Lung microvascular endothelial cell (primary cell): ENCODE results near the gene FAM3B. TPM values are rescaled to one million over a fixed set of nuclear protein-coding genes. Genes with fewer than 3 reads are reported as not detected.

Experiments used
- DNase-seq, 2 donors: peaks; one replicate each; pipeline versions ENCODE4 v3.0.0 to v3.0.0-alpha.2; 2010; ENCODE audit warnings: low read depth in 2 of 2
- total RNA-seq: library from RNA; depleted of rRNA; stranded (reverse); fragments of >200 nt; gene quantifications from 2 replicates; pipeline ENCODE4 v1.2.1, GENCODE V29; 2014

The FAM3B gene
- total RNA-seq, 1 donor from 2014 or later = not detected

DNA sequence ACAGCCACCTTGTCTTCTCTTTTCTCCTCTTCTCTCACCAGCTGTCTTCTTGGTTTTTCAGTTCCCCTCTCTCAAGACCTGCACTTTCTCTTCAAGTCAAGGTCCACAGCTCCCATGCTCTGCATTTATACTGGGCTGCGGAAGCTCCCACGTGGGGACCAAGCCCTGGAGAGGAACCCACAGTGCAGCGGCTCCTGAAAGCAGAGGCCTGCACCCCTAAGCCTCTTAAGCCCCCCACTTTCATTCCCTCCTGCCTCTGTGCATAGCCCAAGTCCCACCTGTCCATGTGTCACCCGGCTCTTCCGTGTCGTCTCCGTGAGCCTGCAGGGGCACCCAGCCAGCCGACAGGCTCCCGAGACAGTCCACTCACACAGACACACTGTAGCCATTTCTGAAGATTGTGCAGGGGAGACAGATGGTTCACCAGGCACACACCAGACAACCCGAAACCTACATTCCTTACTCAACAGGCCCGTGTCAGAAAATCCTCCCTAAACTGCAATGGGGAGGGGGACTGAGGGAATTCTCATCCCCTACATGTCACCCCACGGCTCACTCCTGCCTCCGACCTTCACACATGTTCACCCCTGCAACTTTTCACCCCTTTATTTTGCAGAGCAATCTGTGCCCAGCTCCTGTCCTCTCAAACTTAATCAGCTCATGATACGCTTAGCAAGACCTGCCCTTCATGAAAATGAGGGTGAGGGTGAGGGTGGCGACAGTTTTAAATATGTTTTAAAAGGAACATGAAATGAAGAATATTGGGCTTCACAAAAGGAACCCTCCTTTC, 51.5 kb downstream of the FAM3B start:
- no peak for DNase-seq

DNA sequence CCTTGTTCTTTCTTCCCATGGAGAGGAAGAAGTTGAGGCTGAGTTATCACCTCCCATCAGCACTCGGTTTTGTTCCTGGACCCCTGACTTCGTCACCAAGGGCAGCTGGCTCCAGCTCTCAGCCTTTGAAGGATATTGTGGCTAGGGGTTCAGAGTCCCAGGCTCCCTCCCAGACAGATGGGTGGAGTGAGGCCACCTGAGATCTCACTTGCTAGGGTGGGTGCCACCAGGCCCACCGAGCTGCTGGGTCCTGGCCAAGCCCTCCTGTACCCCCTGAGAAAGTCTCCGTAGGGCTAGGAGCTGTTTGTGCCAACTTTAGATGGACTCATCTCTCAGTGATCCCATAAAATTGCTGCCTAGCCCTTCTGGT, 52.1 kb downstream of the FAM3B start:
- no peak for DNase-seq

DNA sequence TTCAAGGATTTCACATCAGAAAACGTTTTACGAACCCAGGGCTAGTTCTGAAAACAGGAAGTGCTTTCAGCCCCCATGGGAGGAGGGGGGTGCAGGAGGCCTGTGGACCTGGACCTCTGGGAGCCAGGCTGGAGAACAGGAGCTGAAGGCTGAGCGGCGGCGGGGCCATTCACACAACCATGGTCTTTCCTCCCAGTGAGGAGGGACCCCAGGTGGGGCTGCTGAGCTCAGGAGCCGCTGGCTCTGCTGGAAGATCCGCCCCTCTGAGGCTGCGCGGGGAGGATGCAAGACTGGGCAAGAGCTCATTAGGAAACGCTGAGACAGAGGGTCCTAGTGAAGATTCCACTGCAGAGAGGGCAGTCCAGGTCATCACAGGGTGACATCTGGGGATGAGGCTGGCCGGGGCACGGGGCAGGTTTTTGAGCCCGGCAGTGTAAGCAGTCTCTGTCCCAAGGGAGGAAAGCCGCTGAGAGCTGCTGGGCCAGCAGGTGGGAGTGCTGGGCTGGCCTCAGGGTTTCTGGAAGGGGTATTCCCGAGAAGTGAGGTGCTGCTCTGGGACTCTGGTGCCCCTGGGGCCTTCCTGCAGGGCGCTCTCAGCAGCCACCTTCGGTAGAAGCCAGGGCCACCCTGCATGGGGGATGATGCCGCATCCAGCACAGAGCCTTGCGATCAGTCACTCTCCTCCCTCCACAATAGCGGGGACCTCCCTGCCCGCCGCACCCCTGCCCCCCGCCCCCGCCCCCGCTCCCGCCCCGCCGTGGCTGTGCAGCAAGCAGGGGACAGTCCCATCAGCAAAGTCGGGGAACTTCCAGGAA, 52.7 kb downstream of the FAM3B start:
- DNase-seq = no peak

DNA sequence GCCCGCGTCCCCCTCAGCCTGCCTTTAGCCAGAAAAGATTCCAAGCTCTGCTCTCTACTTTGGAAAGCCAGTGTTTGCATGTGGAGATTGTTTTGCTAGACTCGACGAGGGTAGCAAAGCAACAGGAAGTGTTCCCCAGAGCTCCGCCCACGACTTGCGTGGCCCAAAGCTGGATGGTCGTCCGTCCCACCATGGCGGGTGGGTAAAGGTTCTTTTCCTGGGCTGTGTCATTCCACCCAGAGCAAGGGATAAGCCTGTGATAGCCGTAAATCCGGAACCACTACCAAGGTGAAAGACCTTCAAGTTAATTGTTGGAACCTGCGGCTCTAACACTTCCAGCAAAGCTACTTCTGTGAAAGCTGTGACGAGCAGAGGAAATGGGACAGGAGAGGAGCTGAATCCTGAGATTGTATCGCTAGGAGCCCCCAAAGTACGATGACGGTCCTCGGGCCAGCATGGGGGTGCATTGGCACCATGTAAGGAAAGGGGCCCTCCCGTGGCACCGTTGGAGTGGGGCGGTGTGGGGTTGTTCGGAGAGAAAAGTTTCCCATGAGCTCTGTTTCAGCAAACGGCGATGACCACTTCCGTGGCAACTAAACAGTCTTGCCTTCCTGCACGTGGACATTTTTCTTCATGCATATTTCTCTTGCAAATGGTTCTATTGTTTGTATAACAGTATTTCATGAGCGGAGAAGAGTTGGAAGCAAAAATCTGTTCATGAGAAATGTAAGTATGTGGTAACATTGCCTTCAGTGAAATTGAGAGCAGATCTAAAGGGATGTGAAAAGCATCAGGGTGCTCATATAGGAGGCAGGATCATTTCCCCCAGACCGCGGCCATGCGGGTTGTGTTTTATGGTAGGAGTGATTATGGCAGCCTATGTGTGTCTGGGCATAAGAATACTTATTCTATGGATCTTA, 53.6 kb downstream of the FAM3B start:
- no peak for DNase-seq

DNA sequence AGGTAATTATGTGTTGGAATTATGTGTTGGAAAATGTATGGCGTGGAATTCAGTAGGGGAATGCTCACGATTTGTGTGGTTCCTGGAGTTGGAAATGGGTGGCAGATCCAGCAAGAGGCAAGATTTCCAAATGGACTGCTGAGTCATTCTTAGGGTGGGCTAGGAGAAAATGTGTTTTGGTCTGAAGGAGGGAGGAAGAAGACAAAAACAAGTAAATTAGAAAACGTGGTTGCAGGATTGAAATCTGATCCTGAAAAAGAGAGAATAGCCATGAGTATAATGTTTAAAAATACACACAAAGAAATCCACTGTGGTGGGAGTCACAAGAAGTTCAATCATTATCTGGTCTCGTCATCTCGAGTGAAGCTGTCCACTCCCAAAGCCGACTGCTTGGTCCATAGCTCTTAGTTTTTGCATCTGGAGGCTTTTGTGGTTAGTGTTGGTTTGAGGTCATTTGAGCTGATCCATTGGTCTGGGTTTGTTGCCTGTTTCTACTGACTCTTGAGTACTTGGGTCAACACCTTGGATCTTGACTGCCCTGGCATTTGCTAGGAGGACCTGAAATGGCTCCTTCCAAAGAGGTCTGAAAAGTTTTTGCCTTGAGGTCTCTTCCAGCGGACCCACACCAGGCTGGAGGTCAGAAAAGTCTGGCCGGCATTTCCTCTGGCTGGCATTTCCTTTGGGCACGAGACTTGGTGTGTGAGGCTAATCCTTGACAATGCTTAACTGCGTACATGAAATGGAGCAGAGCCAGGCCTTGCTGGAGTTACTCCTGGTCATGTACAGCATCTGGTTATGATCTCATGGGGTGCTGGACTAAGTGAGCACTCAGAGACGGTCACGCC, 54.5 kb downstream of the FAM3B start:
- no peak for DNase-seq

DNA sequence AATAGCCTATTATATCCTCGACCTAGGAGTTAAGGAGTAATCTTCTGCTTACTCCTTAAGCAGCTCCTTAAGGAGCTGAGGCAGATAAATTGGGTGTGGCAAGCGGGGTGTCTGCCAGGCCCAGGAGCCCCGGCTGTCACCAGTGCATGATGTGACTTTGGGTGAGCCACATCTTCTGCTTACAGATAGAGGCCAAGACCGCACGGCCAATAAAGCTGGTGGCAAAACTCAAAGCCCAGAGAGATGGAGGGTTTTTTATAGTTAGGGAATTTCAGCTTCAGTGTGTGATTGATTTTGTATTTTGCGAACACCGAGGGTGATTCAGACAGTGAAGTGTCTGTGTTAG, 55.1 kb downstream of the FAM3B start:
- no peak for DNase-seq

DNA sequence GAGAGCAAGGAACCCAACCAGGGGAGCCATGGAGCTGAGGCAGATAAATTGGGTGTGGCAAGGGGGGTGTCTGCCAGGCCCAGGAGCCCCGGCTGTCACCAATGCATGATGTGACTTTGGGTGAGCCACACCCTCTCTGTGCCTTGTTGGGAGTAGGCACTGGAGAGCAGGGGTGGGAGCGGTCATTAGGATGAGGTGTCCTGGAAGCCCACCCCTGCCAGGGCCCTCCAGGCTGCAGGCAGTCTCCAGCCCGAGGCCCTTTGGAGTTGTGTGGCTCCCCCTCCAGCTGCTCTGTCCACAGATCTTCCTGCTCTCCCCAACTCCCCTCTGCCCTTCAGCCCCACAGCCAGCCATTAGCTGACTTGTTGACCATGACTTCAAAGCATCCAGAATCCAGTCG, 56.7 kb downstream of the FAM3B start:
- DNase-seq = no peak

DNA sequence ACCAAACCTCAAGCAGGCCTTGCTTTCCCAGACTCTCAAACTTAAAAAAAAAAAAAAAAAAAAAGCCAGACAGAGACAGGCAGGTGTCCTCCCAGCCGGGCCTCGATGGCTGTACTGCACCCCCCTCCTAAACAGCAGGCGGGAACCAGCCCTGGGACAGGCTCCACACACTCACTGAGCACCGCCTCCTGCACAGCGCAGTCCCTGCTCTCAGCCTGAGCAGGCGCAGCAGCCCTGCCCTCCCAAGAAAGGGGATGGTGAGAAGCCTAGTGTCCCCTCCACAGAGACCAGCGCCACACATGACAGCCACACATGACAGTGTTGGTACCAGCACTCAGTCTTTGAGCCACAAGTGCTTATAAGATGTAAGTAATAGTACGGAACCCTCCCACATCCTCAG, 57.2 kb downstream of the FAM3B start:
- no peak for DNase-seq

DNA sequence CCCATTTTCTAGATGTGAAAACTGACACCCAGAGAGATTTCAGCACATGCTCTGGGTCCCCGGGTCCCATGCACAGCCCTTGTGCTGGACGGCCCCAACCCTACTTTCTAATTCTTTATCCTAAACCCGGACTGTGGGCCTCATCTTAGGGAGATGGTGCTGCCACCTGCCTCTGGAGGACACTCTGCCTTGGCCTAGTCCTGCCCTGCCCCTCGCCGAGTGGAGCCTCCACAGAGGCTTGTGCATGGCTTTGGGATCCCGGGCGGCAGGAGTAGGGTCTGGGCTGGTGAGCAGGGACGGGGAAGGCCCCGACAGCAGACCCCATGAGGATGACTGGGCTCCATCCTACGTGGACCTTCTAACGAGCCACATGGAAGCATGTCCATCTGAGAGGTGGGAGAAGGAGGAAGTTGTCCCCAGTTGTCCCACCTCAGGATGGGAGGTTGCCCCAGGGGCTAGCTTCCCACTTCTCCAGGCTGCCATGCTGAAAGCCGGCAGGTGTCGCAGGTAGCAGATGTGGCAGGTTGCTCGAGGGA, 57.6 kb downstream of the FAM3B start:
- no peak for DNase-seq

DNA sequence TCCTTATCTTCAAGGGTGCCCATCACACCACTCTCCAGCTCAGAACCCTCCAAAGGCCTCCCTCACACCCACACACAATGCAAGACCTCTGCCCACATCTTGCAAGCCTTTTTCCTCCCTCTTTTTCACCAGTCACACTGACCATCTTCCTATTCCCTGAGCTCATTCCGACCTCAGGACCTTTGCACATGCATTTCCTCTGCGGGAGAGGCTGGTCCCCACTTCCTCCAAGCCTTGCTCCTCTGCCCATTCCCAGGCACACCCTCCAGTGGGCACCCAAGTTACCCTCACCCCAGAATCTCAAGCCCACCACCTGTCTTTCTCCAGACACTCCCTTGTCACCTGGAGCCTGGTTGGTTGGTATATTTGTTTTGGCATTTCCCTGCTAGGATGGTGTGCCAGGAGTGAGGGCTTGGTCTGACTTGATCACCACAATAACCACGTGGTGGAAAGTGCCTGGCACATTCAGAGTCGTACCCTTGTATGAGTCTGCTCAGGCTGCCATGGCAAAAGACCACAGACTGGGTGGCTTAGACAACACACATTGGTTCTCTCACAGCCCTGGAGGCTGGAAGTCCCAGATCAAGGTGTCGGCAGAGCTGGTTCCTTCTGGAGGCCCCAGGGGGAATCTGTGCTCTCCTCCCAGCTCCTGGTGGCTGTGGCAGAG, 58.4 kb downstream of the FAM3B start:
- no peak for DNase-seq

DNA sequence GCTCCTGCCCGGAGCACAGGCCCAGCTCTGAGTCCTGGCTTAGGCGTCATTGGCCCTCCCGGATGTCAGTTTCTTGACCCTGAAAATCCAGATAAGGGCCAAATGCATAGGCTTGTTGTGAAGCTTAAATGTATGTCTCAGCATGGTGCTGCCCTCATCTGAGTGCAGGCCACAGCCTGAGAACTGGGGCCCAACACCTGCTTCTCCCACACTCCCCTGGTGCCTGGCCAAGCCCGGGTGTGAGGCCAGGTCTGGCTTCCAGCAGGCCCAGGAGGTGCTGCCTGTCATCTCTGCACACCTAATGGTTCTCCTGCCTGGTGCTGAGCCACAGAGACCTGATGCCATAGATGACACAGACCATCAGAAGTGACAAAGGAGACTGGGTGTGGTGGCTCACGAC, 59.3 kb downstream of the FAM3B start:
- no peak for DNase-seq

DNA sequence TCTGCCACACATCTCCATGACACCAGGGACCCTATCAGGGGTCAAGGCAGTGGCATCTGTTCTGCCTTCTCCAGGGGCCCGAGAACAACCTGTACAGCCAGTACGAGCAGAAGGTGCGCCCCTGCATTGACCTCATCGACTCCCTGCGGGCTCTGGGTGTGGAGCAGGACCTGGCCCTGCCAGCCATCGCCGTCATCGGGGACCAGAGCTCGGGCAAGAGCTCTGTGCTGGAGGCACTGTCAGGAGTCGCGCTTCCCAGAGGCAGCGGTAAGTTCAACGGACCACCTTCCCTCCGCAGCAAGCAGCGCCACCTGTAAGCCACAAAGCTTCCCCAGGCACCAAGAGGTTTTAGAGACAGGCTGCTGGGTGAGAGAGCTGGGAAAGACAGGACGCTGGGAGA, 61.1 kb downstream of the FAM3B start:
- DNase-seq = no peak

DNA sequence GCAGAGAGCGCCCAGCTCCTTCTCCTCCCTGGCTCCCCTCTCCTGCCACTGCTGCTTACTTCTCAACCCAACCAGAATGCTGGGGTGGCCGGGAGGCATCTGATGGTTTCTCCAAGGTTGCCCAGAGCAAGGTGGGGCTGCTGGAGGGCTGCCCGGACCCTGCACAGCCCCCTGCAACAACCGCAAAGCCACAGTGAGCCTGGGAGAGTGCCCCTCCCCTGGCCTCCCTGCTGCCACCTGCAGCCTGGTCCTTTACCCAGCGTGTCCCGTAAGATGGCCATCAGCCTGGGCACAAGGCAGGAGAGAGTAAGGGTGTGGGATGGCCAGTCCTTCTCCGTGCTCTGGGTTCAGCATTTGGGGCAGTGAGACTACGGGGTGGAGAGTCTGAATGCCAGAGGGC, 62.2 kb downstream of the FAM3B start:
- DNase-seq = no peak

DNA sequence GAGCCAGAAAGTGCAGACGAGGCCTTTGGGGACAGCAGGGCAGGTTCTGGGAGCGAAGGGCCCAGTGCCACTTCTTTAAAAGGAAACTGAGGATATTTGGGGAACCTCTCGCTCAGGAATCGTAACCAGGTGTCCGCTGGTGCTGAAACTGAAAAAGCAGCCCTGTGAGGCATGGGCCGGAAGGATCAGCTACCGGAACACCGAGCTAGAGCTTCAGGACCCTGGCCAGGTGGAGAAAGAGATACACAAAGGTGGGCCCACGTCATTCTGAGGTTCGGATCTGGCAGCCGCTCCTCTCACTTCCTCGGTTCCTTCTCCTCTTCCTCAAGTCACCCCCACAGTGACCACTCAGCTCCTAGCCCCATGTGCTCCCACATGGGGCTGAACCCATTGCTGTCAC, 63.3 kb downstream of the FAM3B start:
- DNase-seq = no peak

DNA sequence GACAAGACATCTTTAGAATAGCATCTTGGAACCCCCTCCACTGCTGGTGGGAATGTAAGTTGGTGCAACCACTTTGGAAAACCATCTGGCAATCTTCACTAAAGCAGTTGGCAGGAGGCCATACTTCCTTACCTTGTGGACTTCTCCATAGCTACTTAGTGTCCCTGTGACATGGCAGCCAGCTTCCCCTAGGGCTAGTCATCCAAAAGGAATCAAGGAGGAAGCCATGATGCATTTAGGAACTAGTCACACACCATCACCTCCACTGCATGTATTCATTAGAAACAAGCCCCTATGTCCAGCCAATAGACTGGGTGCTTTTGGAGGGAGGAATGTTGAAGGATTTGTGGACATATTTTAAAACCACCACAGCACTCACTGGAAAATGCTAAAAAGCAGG, 65.1 kb downstream of the FAM3B start:
- no peak for DNase-seq

DNA sequence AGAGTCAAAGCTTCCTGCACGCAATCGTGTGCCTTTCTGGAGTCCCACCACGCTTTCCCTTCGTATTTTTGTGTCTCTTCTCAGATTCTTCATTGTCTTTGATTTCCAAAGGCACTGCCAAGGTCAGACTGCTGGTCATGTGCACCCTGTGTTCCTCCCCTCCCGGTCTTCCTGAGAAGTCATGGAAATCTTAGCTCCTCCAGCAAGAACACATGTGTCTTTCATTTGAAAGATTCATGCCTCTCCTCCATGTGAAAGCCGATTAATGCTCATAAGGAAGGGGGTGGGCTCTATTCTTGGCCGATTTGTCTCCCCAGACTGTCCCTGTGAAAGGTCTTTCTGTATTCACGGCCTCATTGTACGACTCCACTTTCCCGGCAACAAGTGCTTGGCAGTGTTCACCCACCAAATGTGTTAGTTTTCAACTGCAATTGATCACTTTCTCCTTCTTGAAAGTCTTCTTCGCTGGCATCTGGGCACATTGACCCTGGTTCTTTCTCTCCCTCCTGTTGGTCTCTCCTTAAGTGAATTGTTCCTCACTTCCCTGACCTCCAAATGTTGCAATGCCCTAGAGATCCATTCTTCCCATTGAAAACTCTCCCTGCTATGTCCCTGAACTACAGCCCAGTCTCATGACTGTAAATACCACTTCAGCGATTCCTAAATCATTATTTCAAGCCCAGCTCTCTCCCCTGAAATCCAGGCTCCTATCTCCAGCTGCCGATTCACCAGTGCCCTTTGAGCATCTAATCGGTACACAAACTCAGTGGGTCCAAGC, 70.6 kb downstream of the FAM3B start:
- DNase-seq = no peak

DNA sequence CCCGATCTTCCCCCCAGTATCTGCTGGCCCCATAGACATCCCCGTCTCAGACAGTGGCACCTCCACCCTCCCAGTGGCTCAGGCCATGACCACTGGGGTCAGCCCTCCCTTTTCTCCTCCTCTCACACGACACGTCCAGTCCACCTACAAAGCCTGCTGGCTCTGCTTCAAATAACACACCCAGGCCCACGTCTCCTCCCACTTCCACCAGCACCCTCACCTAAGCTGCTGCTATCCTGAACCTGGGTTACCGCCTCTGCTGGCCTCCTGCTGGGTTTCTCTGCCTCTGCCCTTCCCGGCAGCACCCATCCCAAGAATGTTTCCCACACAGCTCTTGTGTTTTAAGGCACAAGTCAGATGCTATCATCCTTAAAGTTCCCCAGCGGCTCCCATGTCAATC, 71.2 kb downstream of the FAM3B start:
- DNase-seq = no peak

DNA sequence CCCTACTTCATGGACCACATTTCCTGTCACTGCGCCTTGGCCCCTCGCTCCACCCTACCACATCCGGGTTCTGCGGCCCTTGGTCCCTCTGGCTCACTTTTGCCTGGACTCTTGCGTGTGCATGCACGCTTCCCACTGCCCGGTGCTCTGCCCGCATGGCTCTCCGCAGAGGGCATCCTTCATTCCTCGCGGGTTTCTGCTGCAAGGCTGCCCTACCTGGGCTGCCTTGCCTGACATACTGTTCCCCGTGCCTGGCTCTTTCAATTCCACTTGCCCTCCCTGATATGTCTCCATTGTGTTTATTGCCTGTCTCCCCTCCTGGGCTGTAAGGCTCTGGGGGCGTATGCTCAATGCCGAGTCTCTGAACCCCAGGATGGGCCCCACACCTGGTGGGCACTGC, 71.7 kb downstream of the FAM3B start:
- no peak for DNase-seq

DNA sequence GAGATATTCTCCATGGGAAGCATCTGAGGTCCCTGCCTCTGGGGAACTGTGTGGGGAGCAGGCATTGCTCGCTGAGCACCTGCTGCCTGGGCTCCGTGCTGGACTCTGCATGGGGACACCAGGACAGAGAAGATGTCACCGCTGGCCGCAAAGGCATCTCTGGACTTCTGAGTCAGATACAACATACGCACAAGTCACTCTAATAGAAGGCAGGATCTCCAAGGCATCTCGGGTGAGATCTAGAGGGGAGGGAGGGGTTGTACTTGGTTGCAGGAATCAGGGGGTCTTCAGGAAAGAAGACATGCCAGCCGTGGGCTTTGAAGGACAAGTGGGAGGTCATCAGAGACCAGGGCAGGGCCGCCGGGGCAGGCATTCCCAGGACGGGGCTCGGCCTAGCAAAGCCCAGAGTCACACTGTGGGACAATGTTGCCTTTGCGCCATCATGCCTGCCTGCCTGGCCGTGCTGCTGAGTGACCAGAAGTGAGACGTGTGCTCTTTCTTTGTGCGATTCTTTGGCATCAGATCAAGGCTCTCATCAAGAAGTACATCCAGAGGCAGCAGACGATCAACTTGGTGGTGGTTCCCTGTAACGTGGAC, 73.5 kb downstream of the FAM3B start:
- no peak for DNase-seq
